H7 (cell line): ENCODE results near the gene ZCCHC8. TPM values are rescaled to one million over a fixed set of nuclear protein-coding genes. Genes with fewer than 3 reads are reported as not detected.
A peak's percentile ranks its signal among the peaks of the same experiment; 100 is the strongest.
"Not testable (repeated sequence)": the region's sequence is repeated elsewhere in the genome, so short reads cannot be mapped to it uniquely, and the experiment has no call there.

Experiments used
- DNase-seq: peaks from one replicate; pipeline ENCODE4 v3.0.0; 2012
- H3K27me3 ChIP-seq: 2 replicates; pipeline ENCODE4 v1.6.0; 2011; ENCODE audit warnings: mild to moderate bottlenecking, low read length; ENCODE audit not compliant: control insufficient read depth, insufficient read depth
- H3K36me3 ChIP-seq: replicated peaks from 2 replicates; pipeline ENCODE4 v1.5.1; 2011; ENCODE audit warnings: low read length; ENCODE audit not compliant: control insufficient read depth, insufficient read depth
- H3K4me3 ChIP-seq: 2 replicates; pipeline ENCODE4 v1.5.1; 2011; ENCODE audit warnings: low read depth, mild to moderate bottlenecking, control low read depth, low read length, moderate library complexity; ENCODE audit not compliant: insufficient read depth
- total RNA-seq: library from RNA; depleted of rRNA; stranded (reverse); fragments of >200 nt; shearing (Covaris generic); gene quantifications from 2 replicates; pipeline ENCODE4 v1.2.3, GENCODE V29; 2014

Gene ZCCHC8
- total RNA-seq, 1 experiment from 2014 or later, result 28.0 TPM

GRCh38 chr12:122499991-122500684 lies 594 bp downstream of the ZCCHC8 start:
- Histone ChIP-seq H3K27me3 (no peaks in the 10 kb centered on the region), H3K36me3 (peaks cover 5% of the 10 kb centered on the region), H3K4me3 (peak overlapping the region; percentile 90)
- DNase-seq, result peak; percentile 72

GRCh38 chr12:122495258-122495657 lies 5.5 kb downstream of the ZCCHC8 start:
- Histone ChIP-seq H3K27me3 (no peaks in the 10 kb centered on the region), H3K36me3 (peaks cover 9% of the 10 kb centered on the region), H3K4me3 (no peak overlapping the region)
- DNase-seq, result no peak

GRCh38 chr12:122493222-122493621 lies 7.5 kb downstream of the ZCCHC8 start:
- H3K27me3 ChIP-seq, DNase-seq, H3K4me3 ChIP-seq: not testable (repeated sequence)
- peaks cover 22% of the 10 kb centered on the region for H3K36me3 ChIP-seq

- Histone ChIP-seq H3K4me3 (no peak overlapping the region), H3K36me3 (peaks cover 27% of the 10 kb centered on the region), H3K27me3 (no peaks in the 10 kb centered on the region)
- DNase-seq, result no peak
These were observed 8.7 kb downstream of the ZCCHC8 start for GRCh38 chr12:122491991-122492390.

GRCh38 chr12:122489038-122489437 lies 11.7 kb downstream of the ZCCHC8 start:
- Histone ChIP-seq H3K36me3 (peaks cover 36% of the 10 kb centered on the region), H3K27me3 (no peaks in the 10 kb centered on the region), H3K4me3 (no peak overlapping the region)
- no peak for DNase-seq

GRCh38 chr12:122487807-122488206 lies 12.9 kb downstream of the ZCCHC8 start:
- not testable (repeated sequence) for H3K27me3 ChIP-seq, H3K4me3 ChIP-seq, DNase-seq
- peaks cover 38% of the 10 kb centered on the region for H3K36me3 ChIP-seq

GRCh38 chr12:122486805-122487426 lies 13.8 kb downstream of the ZCCHC8 start:
- Histone ChIP-seq H3K27me3 (no peaks in the 10 kb centered on the region), H3K36me3 (peaks cover 35% of the 10 kb centered on the region), H3K4me3 (no peak overlapping the region)
- DNase-seq, result no peak

GRCh38 chr12:122486360-122486759 lies 14.4 kb downstream of the ZCCHC8 start:
- H3K27me3 ChIP-seq, H3K4me3 ChIP-seq, DNase-seq: not testable (repeated sequence)
- H3K36me3 ChIP-seq, result peaks cover 36% of the 10 kb centered on the region

GRCh38 chr12:122484385-122484784 lies 16.3 kb downstream of the ZCCHC8 start:
- not testable (repeated sequence) for DNase-seq, H3K4me3 ChIP-seq, H3K27me3 ChIP-seq
- peaks cover 34% of the 10 kb centered on the region for H3K36me3 ChIP-seq

GRCh38 chr12:122483969-122484368 lies 16.8 kb downstream of the ZCCHC8 start:
- no peaks in the 10 kb centered on the region for H3K27me3 ChIP-seq
- no peak overlapping the region for H3K4me3 ChIP-seq
- H3K36me3 ChIP-seq, result peaks cover 31% of the 10 kb centered on the region
- DNase-seq, result no peak

- H3K36me3 ChIP-seq, result peaks cover 30% of the 10 kb centered on the region
- DNase-seq, result no peak
- no peaks in the 10 kb centered on the region for H3K27me3 ChIP-seq
- H3K4me3 ChIP-seq, result no peak overlapping the region
These were observed 18.9 kb downstream of the ZCCHC8 start for GRCh38 chr12:122481861-122482260.

- DNase-seq, result no peak
- Histone ChIP-seq H3K36me3 (peaks cover 28% of the 10 kb centered on the region), H3K4me3 (no peak overlapping the region), H3K27me3 (no peaks in the 10 kb centered on the region)
These were observed 20.0 kb downstream of the ZCCHC8 start for GRCh38 chr12:122480753-122481152.

GRCh38 chr12:122474324-122474716 lies 26.4 kb downstream of the ZCCHC8 start:
- no peaks in the 10 kb centered on the region for H3K27me3 ChIP-seq
- no peak overlapping the region for H3K4me3 ChIP-seq
- no peak for DNase-seq
- H3K36me3 ChIP-seq, result peaks cover 31% of the 10 kb centered on the region

GRCh38 chr12:122473543-122474323 lies 27.0 kb downstream of the ZCCHC8 start:
- no peak for DNase-seq
- peaks cover 29% of the 10 kb centered on the region for H3K36me3 ChIP-seq
- no peaks in the 10 kb centered on the region for H3K27me3 ChIP-seq
- H3K4me3 ChIP-seq, result no peak overlapping the region
